Fibroblast of villous mesenchyme (primary cell): Measurements from ENCODE around the gene SUGT1. TPM values are rescaled to one million over a fixed set of nuclear protein-coding genes. Genes with fewer than 3 reads are reported as not detected.

Source experiments
- DNase-seq: peaks from one replicate; pipeline ENCODE4 v3.0.0-alpha.2; 2010; ENCODE audit warnings: low read depth
- H3K4me3 ChIP-seq: 2 replicates; pipeline ENCODE4 v1.5.1; 2011; ENCODE audit warnings: low read depth, mild to moderate bottlenecking, low read length
- CTCF ChIP-seq: IDR thresholded peaks from 2 replicates; pipeline ENCODE4 v1.5.1; 2012; ENCODE audit warnings: low read depth, mild to moderate bottlenecking, low read length; ENCODE audit not compliant: insufficient read depth
- total RNA-seq: library from RNA; depleted of rRNA; stranded (reverse); fragments of >200 nt; gene quantifications from 2 replicates; pipeline ENCODE4 v1.2.3, GENCODE V29; 2012

SUGT1 gene
- total RNA-seq, 1 donor, result 47.1 TPM

- H3K4me3 ChIP-seq, result peak overlapping the region; percentile 98
- no peak for TF ChIP-seq CTCF
- no peak for DNase-seq
Observed at GRCh38 chr13:52651897-52652195, 790 bp upstream of the SUGT1 start.

DNA sequence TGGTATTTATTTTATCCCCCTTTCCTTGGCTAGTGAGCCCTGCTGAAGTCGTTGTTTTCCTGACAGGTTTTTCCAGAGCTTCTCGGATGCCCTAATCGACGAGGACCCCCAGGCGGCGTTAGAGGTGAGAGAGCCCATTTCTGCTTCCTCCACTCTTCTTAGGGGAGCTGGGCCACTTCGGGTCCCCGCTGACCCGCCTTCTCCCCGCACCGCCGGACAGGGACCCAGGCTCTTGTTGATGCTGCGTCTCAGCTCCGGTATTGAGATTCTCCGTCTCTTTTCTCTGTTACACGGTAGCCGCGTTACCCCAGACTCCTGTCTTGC lies 306 bp downstream of the SUGT1 start:
- H3K4me3 ChIP-seq, result peak overlapping the region; percentile 98
- no peak for TF ChIP-seq CTCF
- no peak for DNase-seq

DNA sequence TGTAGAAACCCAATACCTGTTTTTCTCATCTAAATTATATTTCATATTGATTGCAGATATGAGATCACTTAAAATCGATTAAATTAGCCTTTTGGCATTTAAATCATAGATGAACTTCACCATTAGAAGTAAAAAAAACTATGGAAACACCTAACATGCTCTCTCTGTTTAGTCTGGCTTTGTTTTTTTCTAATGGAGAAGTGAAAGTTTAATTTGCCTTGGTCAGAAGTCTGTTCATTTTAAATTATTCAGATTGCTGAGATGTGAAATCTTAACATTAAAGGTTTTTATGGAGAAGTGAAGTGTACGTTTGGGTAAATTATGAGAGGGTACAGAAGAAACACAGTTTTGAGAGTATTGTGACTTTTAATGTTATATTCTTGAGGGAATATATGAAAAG lies 6.7 kb downstream of the SUGT1 start:
- H3K4me3 ChIP-seq, result no peak overlapping the region
- DNase-seq, result no peak
- TF ChIP-seq CTCF, result no peak

GRCh38 chr13:52664272-52664671 lies 11.6 kb downstream of the SUGT1 start:
- no peak overlapping the region for H3K4me3 ChIP-seq
- no peak for TF ChIP-seq CTCF
- DNase-seq, result no peak

- peak; percentile 58 for TF ChIP-seq CTCF
- no peak overlapping the region for H3K4me3 ChIP-seq
- peak; percentile 45 for DNase-seq
Observed at GRCh38 chr13:52665325-52665724, 12.7 kb downstream of the SUGT1 start.

- H3K4me3 ChIP-seq, result no peak overlapping the region
- DNase-seq, result no peak
- no peak for TF ChIP-seq CTCF
Observed at GRCh38 chr13:52669677-52670076, 17.0 kb downstream of the SUGT1 start.

- TF ChIP-seq CTCF, result no peak
- no peak for DNase-seq
- H3K4me3 ChIP-seq, result no peak overlapping the region
Observed at GRCh38 chr13:52670726-52671125, 18.1 kb downstream of the SUGT1 start.
